ENCODE measurements around the gene MTHFD1. TPM values are rescaled to one million over a fixed set of nuclear protein-coding genes. Genes with fewer than 3 reads are reported as not detected.

MTHFD1 gene
- total and polyA plus RNA-seq, 9 of the 15 experiments (the other 6 are each of a cell fraction or from before 2014, with no cell fraction given) = 66.7 to 158 (median 90.9) TPM

DNA sequence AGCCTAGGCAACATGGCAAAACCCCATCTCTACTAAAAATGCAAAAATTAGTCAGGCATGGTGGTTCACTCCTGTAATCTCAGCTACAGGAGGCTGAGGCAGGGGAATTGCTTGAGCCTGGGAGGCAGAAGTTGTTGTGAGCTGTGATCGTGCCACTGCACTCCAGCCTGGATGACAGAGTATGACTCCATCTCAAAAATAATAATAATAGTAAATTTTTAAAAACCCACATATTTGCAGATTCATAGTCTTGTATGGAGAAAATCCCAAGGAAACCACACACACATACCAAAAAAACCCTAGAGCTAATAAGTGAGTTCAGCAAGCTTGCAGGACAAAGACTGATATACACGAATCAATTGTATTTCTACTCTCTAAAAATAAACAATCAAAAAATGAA lies 19.0 kb upstream of the MTHFD1 start:
- Histone ChIP-seq H3K4me2 (ENCODE audit: insufficient read depth, low read length) (no peak overlapping the region), H3K4me3 (no peak overlapping the region), H3K9me1 (ENCODE audit: control insufficient read depth, insufficient read depth, low read length) (no peaks in the 10 kb centered on the region), H3K79me2 (ENCODE audit: control insufficient read depth, insufficient read depth, low read length) (no peaks in the 10 kb centered on the region), H4K20me1 (replicated peaks; ENCODE audit: control insufficient read depth, insufficient read depth, low read length) (no peaks in the 10 kb centered on the region), H3K36me3 (ENCODE audit: control insufficient read depth, insufficient read depth, low read length) (no peaks in the 10 kb centered on the region), H3K27ac (ENCODE audit: extremely low read depth, low read depth, low read length) (no peak overlapping the region), H3K9ac (ENCODE audit: insufficient read depth in 1 of 2, low read depth in 2 of 2, low read length in 2 of 2) (no peak overlapping the region), H3K9me3 (replicated peaks; ENCODE audit: control insufficient read depth, insufficient read depth, low read depth, low read length) (no peaks in the 10 kb centered on the region), H3K4me1 (replicated peaks in 1 of 2; ENCODE audit: control insufficient read depth in 2 of 2, insufficient read depth in 2 of 2, low read length in 2 of 2) (peaks cover 0 to 2% of the 10 kb centered on the region in 2 experiments; a peak in 1 of 5 replicates), H2AFZ (ENCODE audit: low read depth, low read length) (no peak overlapping the region), H3K27me3 (ENCODE audit: control insufficient read depth in 2 of 2, insufficient read depth in 2 of 2, low read length in 2 of 2) (no peaks in the 10 kb centered on the region)
- ChIA-PET POLR2A (interaction anchor here (0.7 kb wide), 1 partner anchor 264 kb away, joined by 3 read pairs; no protein-coding TSS in a partner anchor), CTCF (ENCODE audit: low intra/inter-chr PET ratio) (no interaction called here)
- FAIRE-seq = no peak
- DNase-seq (ENCODE audit: extremely low read depth in 1 of 4, low spot score in 3 of 4) = no peak
- ATAC-seq = no peak
- intact Hi-C loops (cut with micrococcal nuclease) = no loop called here
- 88% methylated on average over 2 of the region's 2 CpGs for WGBS (ENCODE audit: insufficient coverage, low coverage, missing lambda C conversion rate)
- BruUV-seq (replicated peaks) = no TSS peak
- in situ Hi-C loops (cut with MboI) = no loop called here
- TF ChIP-seq POLR2A (conservative IDR thresholded peaks at IDR 0.05) (no peak), ZNF175 (CRISPR knock-in tag; IDR thresholded peaks at IDR 0.05; ENCODE audit: low read depth) (no peak), ZNF398 (CRISPR knock-in tag; IDR thresholded peaks at IDR 0.05) (no peak), ZNF740 (CRISPR knock-in tag; IDR thresholded peaks at IDR 0.05) (no peak), ZNF740 (tag; IDR thresholded peaks at IDR 0.05) (no peak), NCOA2 (IDR thresholded peaks at IDR 0.05; ENCODE audit: partially characterized antibody in 2 of 2) (no peak), NR2C2 (CRISPR knock-in tag; IDR thresholded peaks at IDR 0.05) (no peak), NR2C2 (tag; IDR thresholded peaks at IDR 0.05) (no peak), GABPB2 (CRISPR knock-in tag; conservative IDR thresholded peaks at IDR 0.05) (no peak), ZNF507 (tag; conservative IDR thresholded peaks at IDR 0.05) (no peak), HDAC8 (tag; IDR thresholded peaks at IDR 0.05) (no peak)
- TF ChIP-seq, protein P1, sequence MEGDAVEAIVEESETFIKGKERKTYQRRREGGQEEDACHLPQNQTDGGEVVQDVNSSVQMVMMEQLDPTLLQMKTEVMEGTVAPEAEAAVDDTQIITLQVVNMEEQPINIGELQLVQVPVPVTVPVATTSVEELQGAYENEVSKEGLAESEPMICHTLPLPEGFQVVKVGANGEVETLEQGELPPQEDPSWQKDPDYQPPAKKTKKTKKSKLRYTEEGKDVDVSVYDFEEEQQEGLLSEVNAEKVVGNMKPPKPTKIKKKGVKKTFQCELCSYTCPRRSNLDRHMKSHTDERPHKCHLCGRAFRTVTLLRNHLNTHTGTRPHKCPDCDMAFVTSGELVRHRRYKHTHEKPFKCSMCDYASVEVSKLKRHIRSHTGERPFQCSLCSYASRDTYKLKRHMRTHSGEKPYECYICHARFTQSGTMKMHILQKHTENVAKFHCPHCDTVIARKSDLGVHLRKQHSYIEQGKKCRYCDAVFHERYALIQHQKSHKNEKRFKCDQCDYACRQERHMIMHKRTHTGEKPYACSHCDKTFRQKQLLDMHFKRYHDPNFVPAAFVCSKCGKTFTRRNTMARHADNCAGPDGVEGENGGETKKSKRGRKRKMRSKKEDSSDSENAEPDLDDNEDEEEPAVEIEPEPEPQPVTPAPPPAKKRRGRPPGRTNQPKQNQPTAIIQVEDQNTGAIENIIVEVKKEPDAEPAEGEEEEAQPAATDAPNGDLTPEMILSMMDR (IDR thresholded peaks at IDR 0.05 in 2 of 3, conservative IDR thresholded peaks at IDR 0.05 in 1 of 3; ENCODE audit: insufficient read depth in 2 of 3, low read depth in 1 of 3, low read length in 3 of 3) = no peak
- TF ChIP-seq, protein P2, sequence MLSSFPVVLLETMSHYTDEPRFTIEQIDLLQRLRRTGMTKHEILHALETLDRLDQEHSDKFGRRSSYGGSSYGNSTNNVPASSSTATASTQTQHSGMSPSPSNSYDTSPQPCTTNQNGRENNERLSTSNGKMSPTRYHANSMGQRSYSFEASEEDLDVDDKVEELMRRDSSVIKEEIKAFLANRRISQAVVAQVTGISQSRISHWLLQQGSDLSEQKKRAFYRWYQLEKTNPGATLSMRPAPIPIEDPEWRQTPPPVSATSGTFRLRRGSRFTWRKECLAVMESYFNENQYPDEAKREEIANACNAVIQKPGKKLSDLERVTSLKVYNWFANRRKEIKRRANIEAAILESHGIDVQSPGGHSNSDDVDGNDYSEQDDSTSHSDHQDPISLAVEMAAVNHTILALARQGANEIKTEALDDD (IDR thresholded peaks at IDR 0.05) = no peak
